Activated CD8-positive, alpha-beta T cell treated with anti-CD3 and anti-CD28 coated beads for 36 hours (primary cell): ENCODE results near the gene PIP5K1C. TPM values are rescaled to one million over a fixed set of nuclear protein-coding genes. Genes with fewer than 3 reads are reported as not detected.

ENCODE experiments used
- ATAC-seq: fragments of 200-7000 bp; cut with Tn5 transposase; one replicate; pipeline ENCODE4 v1.10.0; 2021; ENCODE audit warnings: mild to moderate bottlenecking, moderate library complexity
- CTCF ChIA-PET: fragments of 350-600 bp; sonication (Branson Sonifier 250); formaldehyde crosslinking; loops from one replicate; lab custom pipeline; 2021; ENCODE audit warnings: antibody characterized with exemption; lab: Charles Lee
- POLR2A ChIA-PET: fragments of 350-600 bp; sonication (Branson Sonifier 250); formaldehyde crosslinking; loops from one replicate; lab custom pipeline; 2021; ENCODE audit warnings: antibody characterized with exemption; lab: Charles Lee
- DNase-seq: peaks from one replicate; pipeline ENCODE4 v3.0.0-alpha.2; 2020
- H3K27ac Mint-ChIP-seq: one replicate; pipeline ENCODE4 v1.8.0; 2021; ENCODE audit warnings: mild to moderate bottlenecking, mixed read lengths
- H3K27me3 Mint-ChIP-seq: one replicate; pipeline ENCODE4 v1.8.0; 2021; ENCODE audit warnings: mixed read lengths
- H3K36me3 Mint-ChIP-seq: one replicate; pipeline ENCODE4 v1.8.0; 2021; ENCODE audit warnings: low read depth, mixed read lengths
- H3K4me1 Mint-ChIP-seq: one replicate; pipeline ENCODE4 v1.8.0; 2021; ENCODE audit warnings: low read depth, mixed read lengths
- H3K4me3 Mint-ChIP-seq: one replicate; pipeline ENCODE4 v1.8.0; 2021; ENCODE audit warnings: mild to moderate bottlenecking, moderate library complexity, mixed read lengths
- H3K9me3 Mint-ChIP-seq: one replicate; pipeline ENCODE4 v1.8.0; 2021; ENCODE audit warnings: mixed read lengths
- intact Hi-C: fragments of 100-400 bp; cut with micrococcal nuclease; formaldehyde crosslinking; loops from one replicate; pipeline ENCODE4 v1.10.0; 2022
- total RNA-seq, 2 experiments: library from RNA; stranded (reverse); gene quantifications; one replicate each; pipeline ENCODE4 v1.2.3, GENCODE V29; 2021
- TF ChIP-seq, protein P1 (sequence below): fragments of 200-600 bp; IDR thresholded peaks from one replicate; pipeline ENCODE4 v1.8.0; 2022; ENCODE audit warnings: antibody characterized with exemption, mild to moderate bottlenecking

Gene PIP5K1C
- total RNA-seq, 2 experiments from 2014 or later: 20.4 to 22.2 TPM

DNA sequence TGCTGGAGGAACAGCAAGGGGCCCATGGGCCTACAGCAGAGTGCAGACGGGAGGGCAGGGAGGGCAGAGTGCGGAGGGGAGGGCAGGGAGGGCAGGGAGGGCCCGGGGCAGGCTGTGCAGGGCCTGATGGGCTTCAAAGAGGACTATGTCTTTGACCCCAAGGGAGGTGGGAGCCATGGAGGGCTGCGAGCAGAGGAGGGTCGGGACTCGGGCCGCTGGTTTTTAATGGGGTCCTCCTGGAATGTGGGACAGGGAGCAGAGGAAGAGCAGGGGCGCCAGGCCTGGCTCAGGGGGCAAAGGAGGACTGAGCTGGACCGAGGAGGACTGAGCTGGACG lies 3.6 kb downstream of the PIP5K1C start:
- H3K9me3 Mint-ChIP-seq: no peaks in the 10 kb centered on the region
- no peaks in the 10 kb centered on the region for H3K36me3 Mint-ChIP-seq
- DNase-seq (no peak), ATAC-seq (no peak)
- ChIA-PET CTCF (interaction anchor here (1.4 to 4.8 kb wide), 4 partner anchors 8 to 31 kb away, joined by 4 to 32 read pairs (median 6); no protein-coding TSS in a partner anchor), POLR2A (no interaction called here)
- no peaks in the 10 kb centered on the region for H3K27me3 Mint-ChIP-seq
- TF ChIP-seq, protein P1, sequence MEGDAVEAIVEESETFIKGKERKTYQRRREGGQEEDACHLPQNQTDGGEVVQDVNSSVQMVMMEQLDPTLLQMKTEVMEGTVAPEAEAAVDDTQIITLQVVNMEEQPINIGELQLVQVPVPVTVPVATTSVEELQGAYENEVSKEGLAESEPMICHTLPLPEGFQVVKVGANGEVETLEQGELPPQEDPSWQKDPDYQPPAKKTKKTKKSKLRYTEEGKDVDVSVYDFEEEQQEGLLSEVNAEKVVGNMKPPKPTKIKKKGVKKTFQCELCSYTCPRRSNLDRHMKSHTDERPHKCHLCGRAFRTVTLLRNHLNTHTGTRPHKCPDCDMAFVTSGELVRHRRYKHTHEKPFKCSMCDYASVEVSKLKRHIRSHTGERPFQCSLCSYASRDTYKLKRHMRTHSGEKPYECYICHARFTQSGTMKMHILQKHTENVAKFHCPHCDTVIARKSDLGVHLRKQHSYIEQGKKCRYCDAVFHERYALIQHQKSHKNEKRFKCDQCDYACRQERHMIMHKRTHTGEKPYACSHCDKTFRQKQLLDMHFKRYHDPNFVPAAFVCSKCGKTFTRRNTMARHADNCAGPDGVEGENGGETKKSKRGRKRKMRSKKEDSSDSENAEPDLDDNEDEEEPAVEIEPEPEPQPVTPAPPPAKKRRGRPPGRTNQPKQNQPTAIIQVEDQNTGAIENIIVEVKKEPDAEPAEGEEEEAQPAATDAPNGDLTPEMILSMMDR: no peak
- no peak overlapping the region for H3K4me3 Mint-ChIP-seq
- intact Hi-C loops: no loop called here
- H3K27ac Mint-ChIP-seq: no peak overlapping the region
- H3K4me1 Mint-ChIP-seq: peaks cover 20% of the 10 kb centered on the region

DNA sequence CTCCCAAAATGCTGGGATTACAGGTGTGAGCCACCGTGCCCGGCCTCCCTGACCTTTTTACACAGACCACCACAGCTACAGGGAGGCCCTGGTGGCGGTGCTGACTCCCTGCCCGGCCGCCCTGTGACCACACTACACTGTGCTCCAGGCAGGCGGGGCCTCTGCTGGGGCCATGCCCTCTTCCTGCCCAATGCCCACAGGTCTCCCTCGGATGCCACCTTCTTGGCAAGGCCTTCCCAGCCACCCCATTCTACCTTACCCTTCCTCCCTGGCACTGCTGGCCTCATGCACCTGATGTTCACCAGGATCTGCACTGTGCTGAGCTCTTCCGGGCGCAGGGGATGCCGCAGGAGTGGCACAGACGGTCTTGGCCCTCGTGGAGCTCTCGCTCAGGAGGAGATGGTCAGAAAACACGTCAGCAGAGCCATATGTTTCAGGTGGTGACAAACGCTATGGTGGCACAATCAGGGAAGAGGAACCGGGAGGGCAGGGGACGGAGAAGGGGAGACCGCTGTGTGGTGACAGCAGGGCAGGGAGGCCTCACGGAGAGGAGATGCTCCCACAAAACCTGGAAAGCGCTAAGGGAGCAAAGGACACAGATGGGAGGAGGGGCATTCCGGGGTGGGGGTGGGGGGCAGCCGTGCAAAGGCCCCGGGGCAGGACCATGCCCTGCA lies 4.1 kb downstream of the PIP5K1C start:
- Mint-ChIP-seq H3K27ac (no peak overlapping the region), H3K9me3 (no peaks in the 10 kb centered on the region), H3K4me3 (no peak overlapping the region), H3K4me1 (peaks cover 25% of the 10 kb centered on the region), H3K36me3 (peaks cover 4% of the 10 kb centered on the region), H3K27me3 (no peaks in the 10 kb centered on the region)
- DNase-seq (no peak), ATAC-seq (no peak)
- TF ChIP-seq, protein P1: no peak
- CTCF ChIA-PET: interaction anchor here (1.4 to 2.0 kb wide), 4 partner anchors 8 to 106 kb away, joined by 3 to 7 read pairs (median 4); no protein-coding TSS in a partner anchor
- intact Hi-C loops: no loop called here
- POLR2A ChIA-PET: no interaction called here

- intact Hi-C loops: no loop called here
- peaks cover 4% of the 10 kb centered on the region for H3K9me3 Mint-ChIP-seq
- no peak for ATAC-seq
- peaks cover 9% of the 10 kb centered on the region for H3K36me3 Mint-ChIP-seq
- TF ChIP-seq, protein P1: no peak
- POLR2A ChIA-PET: no interaction called here
- H3K27ac Mint-ChIP-seq: no peak overlapping the region
- no peak for DNase-seq
- peaks cover 31% of the 10 kb centered on the region for H3K4me1 Mint-ChIP-seq
- H3K4me3 Mint-ChIP-seq: no peak overlapping the region
- CTCF ChIA-PET: interaction anchor here (0.7 to 1.6 kb wide), 3 partner anchors 29 to 105 kb away, joined by 3 to 4 read pairs (median 3); no protein-coding TSS in a partner anchor
- no peaks in the 10 kb centered on the region for H3K27me3 Mint-ChIP-seq
Measured at GRCh38 chr19:3695124-3695733, 5.0 kb downstream of the PIP5K1C start.

- Mint-ChIP-seq H3K9me3 (peaks cover 6% of the 10 kb centered on the region), H3K36me3 (peaks cover 14% of the 10 kb centered on the region), H3K4me1 (peaks cover 38% of the 10 kb centered on the region), H3K27ac (no peak overlapping the region), H3K27me3 (no peaks in the 10 kb centered on the region), H3K4me3 (no peak overlapping the region)
- ATAC-seq (no peak), DNase-seq (no peak)
- intact Hi-C loops: no loop called here
- POLR2A ChIA-PET: no interaction called here
- CTCF ChIA-PET: interaction anchor here (1.4 to 1.6 kb wide), 2 partner anchors 29 to 104 kb away, joined by 3 to 4 read pairs; no protein-coding TSS in a partner anchor
- TF ChIP-seq, protein P1: no peak
Measured at GRCh38 chr19:3694361-3695123, 5.7 kb downstream of the PIP5K1C start.
